Measurements from ENCODE around the gene RAB11FIP4.

DNA sequence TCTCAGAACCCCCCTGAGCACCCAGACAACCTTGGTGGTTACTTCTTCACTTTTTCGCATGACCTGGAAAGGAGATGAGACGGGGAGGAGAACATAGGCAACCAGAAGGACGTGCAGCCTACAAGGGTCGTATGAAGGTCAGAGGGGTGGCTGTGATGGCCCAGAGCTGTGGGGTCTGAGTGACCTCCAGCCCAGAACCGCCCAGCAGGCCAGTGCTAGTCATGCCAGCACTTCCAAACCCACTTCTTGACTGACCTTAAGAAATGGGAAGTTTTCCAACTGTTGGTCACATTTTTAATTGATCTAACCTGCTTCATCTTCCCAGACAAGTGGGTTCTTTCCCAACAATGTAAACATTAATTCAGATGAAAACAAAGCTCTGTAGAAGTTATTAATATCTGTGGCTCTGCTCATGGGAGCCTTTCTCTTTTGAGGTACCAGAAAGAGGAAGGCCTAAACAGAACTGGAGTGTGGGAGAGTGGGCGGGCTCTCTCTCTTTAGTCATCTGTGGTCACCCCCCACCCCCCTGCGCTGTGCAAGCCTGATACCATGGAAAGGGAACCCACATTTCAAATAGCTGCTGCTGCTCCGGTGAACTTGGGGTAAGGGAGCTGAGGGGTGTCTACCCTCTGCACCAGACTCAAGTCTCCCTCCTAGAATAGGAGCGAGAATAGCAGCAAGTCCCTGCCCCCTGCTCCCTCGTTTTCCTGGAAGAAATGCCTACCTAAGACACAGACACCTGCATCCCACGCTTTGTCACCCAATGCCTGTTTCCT is 101.6 kb downstream of the RAB11FIP4 start:
- TF ChIP-seq, protein P1, sequence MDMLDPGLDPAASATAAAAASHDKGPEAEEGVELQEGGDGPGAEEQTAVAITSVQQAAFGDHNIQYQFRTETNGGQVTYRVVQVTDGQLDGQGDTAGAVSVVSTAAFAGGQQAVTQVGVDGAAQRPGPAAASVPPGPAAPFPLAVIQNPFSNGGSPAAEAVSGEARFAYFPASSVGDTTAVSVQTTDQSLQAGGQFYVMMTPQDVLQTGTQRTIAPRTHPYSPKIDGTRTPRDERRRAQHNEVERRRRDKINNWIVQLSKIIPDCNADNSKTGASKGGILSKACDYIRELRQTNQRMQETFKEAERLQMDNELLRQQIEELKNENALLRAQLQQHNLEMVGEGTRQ (CRISPR knock-in tag; IDR thresholded peaks at IDR 0.05): no peak
- TF ChIP-seq NFE2L1 (CRISPR knock-in tag; IDR thresholded peaks at IDR 0.05): no peak
- TF ChIP-seq CTCF (IDR thresholded peaks at IDR 0.05): no peak
- no peak for TF ChIP-seq MAX (CRISPR knock-in tag; IDR thresholded peaks at IDR 0.05)
- TF ChIP-seq ETV6 (CRISPR knock-in tag; IDR thresholded peaks at IDR 0.05): no peak

Measured in WTC11 (cell line).